T1000 (cell line): ENCODE data around the gene DNAJB6.

Experiments
- DNase-seq: peaks from one replicate; lab custom pipeline; 2025; ENCODE audit warnings: mixed read lengths; lab: John Stamatoyannopoulos, UW

The DNAJB6 gene

GRCh38 chr7:157466867-157467261 is 130.1 kb downstream of the DNAJB6 start:
- no peak for DNase-seq
